ENCODE results near the gene KSR1.
A peak's percentile ranks its signal among the peaks of the same experiment; 100 is the strongest.
"Not testable (repeated sequence)": the region's sequence is repeated elsewhere in the genome, so short reads cannot be mapped to it uniquely, and the experiment has no call there.

The KSR1 gene

DNA sequence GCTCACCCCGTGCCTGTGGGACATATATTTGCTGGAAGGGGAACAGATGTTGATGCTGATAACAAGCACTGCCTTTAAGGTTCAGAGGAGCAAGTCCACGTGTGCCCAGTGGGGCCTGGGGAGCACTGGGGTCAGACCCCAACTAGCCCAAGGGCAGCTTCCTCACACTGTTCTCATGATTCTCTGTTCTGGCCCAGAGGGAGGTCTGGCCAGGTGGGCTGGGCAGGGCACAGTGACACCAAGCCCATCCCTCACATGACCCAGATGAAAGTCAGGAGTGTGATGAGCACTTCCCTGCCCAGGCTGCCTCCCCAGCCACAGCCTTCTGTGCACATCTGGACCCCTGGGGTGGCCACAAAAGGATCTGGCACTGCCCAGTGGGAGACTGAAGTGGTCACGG is 29.8 kb upstream of the KSR1 start:
- DNase-seq (ENCODE audit: low read depth), result not testable (repeated sequence)

DNA sequence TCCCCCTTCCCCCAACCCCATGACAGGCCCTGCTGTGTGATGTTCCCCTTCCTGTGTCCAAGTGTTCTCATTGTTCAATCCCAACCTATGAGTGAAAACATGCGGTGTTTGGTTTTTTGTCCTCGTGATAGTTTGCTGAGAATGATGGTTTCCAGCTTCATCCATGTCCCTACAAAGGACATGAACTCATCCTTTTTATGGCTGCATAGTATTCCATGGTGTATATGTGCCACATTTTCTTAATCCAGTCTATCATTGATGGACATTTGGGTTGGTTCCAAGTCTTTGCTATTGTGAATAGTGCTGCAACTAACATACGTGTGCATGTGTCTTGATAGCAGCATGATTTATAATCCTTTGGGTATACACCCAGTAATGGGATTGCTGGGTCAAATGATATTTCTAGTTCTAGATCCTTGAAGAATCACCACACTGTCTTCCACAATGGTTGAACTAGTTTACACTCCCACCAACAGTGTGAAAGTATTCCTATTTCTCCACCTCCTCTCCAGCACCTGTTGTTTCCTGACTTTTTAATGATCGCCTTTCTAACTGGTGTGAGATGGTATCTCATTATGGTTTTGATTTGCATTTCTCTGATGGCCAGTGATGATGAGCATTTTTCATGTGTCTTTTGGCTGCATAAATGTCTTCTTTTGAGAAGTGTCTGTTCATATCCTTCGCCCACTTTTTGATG is 28.9 kb upstream of the KSR1 start:
- not testable (repeated sequence) for DNase-seq (ENCODE audit: low read depth)

DNA sequence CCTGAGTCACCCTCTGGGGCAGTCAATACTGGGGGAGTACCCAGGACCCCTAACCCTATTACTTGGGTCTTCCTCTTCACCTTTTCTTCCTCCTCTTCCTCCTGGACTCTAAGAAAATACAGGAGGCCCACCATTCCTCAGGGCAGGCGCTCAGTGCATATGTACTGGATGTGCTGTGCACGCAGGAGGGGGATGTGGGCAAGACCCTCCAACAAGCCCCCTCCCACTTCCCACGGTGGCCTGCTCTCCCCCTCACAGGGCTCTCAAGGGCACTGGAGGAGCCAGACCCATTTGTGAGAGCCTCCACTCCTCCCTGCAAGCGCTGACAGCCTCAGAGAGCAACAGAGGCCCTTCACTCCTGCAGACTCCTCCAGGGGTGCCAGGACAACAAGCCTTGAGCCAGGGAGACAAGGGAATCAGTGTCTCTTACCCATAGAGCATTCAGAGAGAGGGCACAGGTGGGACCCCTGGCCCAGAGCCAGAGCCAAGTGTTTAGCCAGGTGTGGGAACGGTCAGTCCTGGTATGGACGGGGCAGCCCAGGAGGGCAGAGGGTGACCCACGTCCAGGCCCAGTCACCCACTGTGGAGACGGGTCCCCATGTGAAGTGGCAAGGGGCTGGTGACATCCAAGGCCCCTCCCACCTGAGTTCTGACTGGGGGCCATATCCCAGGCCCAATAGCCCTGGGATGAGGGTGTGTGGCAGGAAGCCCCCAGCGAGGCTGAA is 27.3 kb upstream of the KSR1 start:
- DNase-seq (ENCODE audit: low read depth), result no peak

DNA sequence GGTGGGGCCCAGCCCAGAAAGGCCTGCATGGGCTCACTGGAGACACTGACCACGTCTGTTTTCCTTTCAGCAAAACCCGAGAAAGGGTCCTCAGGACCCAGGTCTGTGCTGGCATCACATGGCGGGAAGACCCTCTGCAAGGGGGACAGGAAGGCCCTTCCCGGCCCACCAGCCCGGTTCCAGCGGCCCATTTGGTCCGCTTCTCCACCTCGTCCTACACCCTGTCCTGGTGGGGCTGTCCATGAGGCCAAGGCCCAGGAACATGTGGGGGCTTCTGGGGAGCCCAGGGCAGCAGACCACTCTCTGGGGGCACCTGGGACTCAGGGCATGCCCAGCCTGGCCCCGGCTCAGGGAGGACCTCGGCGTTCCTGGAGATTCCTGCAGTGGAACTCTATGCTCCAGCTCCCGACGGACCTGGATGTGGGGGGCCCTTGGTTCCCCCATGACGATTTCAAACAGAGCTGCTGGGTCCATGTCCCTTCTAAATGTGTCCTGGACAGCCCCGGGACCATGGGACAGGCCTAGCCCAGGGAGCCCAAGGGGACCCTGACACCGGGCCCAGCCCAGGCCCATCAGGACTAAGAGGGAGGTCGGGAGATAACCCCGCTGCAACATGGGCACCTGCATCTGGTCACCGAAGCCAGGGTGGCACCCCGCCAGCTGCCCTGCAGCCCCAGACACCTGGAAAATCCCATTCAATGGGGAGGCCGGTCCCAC is 26.4 kb upstream of the KSR1 start:
- no peak for DNase-seq (ENCODE audit: low read depth)

- no peak for DNase-seq (ENCODE audit: low read depth)
These were observed 25.8 kb upstream of the KSR1 start for GRCh38 chr17:27430383-27430840.

- DNase-seq (ENCODE audit: low read depth), result no peak
These were observed 25.3 kb upstream of the KSR1 start for GRCh38 chr17:27430882-27431491.

DNA sequence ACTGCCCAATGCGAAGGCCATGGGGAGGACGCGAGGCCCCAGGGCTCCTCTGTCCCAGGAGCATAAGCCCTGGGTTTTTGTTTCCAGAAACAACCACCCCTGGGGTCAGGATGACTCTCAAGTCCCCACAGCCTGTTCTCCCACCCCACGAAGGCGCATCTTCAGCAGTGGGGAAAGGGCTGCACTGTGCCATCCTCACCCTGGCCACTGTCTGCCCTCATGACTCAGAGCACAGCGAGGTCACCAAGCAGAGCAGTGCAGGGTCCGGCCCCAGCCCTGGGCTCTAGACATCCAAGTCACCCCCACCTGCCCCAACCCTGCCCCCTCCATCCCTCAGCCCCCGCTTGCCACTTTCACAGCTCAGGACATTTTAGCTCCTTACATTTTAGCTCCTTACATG is 22.7 kb upstream of the KSR1 start:
- no peak for DNase-seq (ENCODE audit: low read depth)

DNA sequence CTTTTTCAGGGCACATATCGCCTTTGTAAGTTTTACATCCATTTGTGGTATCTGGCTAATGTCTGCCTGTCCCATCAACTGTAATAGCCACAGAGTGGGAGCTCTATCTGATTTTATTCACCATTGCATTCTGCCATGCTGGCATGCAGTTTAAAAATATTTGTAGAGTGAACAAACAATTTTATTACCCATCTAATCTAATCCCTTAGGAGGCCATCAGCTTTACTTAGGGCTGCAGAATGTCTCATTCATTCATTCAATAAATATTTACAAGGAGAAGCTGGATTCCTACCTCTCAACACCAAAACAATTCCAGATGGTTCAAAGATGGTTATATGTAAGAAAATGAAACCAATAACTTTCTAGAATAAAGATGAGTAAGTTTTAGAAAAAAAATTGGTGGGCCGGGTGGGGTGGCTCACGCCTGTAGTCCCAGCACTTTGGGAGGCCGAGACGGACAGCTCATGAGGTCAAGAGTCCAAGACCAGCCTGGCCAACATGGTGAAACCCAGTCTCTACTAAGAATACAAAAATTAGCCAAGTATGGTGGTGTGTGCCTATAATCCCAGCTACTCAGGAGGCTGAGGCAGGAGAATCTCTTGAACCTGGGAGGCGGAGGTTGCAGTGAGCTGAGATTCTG is 20.7 kb upstream of the KSR1 start:
- DNase-seq (ENCODE audit: low read depth), result not testable (repeated sequence)

- DNase-seq (ENCODE audit: low read depth), result no peak
These were observed 17.8 kb upstream of the KSR1 start for GRCh38 chr17:27438348-27438998.

- DNase-seq (ENCODE audit: low read depth), result no peak
These were observed 16.9 kb upstream of the KSR1 start for GRCh38 chr17:27439342-27439741.

GRCh38 chr17:27442702-27443101 is 13.5 kb upstream of the KSR1 start:
- no peak for DNase-seq (ENCODE audit: low read depth)

- no peak for DNase-seq (ENCODE audit: low read depth)
These were observed 12.8 kb upstream of the KSR1 start for GRCh38 chr17:27443491-27443890.

GRCh38 chr17:27445971-27446370 is 10.3 kb upstream of the KSR1 start:
- no peak for DNase-seq (ENCODE audit: low read depth)

- peak; percentile 94 for DNase-seq (ENCODE audit: low read depth)
These were observed 9.5 kb upstream of the KSR1 start for GRCh38 chr17:27446569-27447301.

DNA sequence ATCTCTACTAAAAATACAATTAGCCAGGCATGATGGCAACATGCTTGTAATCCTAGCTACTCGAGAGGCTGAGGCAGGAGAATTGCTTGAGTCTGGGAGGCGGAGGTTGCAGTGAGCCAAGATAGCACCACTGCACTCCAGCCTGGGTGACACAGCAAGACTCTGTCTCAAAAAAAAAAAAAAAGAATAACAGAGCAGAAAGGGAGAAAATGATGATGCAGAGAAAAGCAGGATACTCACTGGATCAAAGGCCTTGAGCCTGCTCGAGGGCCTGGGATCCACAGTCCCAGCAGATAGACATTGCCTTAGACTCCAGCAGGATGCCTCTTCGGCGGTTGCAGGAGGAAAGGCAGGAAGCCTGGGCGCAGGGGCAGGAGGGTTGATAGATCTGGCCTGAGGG is 7.7 kb upstream of the KSR1 start:
- not testable (repeated sequence) for DNase-seq (ENCODE audit: low read depth)

DNA sequence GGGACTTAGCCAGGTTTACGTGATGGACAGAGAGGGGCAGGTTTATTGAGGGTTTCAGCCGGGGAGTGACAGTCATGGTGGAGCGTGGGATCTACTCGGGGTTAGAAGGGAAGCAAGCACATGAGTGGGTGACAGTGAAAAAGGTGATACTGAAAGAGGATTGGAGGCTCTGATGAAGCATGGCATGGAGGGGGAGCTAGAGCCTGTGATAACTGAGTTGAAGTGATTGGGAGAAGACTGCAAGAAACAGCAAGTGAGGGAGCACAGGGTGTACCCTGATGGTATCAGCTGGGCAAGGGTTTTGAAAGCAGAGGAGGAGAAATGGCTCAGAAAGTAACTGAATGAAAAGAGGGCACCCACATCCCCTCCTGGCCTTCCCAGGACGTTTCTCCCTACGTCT is 6.7 kb upstream of the KSR1 start:
- DNase-seq (ENCODE audit: low read depth), result no peak

DNA sequence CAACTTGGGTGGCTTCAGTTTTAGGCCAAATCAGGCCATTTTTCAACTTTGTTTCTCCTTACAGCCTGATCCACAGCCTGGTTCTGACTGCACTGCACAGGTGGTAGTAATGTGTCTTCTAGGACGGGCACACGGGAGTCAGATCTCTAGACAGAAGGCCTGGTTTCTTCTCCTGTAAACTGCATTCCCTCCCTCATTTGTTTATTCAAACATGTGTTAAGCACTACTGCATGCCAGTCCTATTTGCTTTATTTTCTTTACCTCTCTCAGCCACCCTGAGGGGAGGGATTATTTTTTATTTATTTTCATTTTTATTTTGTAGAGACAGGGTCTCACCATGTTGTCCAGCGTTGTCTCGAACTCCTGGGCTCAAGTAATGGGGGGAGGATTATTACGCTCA is 6.3 kb upstream of the KSR1 start:
- DNase-seq (ENCODE audit: low read depth), result no peak

DNA sequence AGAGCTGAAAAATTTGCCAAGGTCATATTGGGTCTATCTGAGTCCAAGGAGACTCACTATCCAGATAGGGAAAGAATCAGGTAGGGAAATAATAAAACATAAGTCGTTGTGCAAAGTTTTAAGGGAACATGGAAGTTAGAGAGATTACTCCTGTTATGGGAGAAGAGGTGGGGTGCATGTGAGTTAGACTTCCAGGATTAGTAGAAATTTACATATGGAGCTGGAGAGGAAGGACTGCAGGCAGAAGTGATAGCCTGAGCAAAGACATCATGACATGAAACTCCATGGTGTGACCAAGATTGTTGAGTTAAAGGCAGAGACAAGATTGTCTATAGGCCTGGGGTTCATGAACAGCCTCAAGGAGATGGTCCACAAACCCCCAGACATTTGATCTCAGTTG is 5.8 kb upstream of the KSR1 start:
- DNase-seq (ENCODE audit: low read depth), result no peak

- DNase-seq (ENCODE audit: low read depth), result no peak
These were observed 4.3 kb upstream of the KSR1 start for GRCh38 chr17:27451906-27452305.

- DNase-seq (ENCODE audit: low read depth), result no peak
These were observed 3.4 kb upstream of the KSR1 start for GRCh38 chr17:27452828-27453227.

GRCh38 chr17:27453471-27453870 is 2.8 kb upstream of the KSR1 start:
- no peak for DNase-seq (ENCODE audit: low read depth)
